GM18951 (cell line): ENCODE measurements around the gene FGR.

ENCODE experiments used
- POLR2A ChIP-seq: IDR thresholded peaks from 4 replicates; pipeline ENCODE4 v1.6.1; 2011; ENCODE audit warnings: mild to moderate bottlenecking; ENCODE audit not compliant: insufficient read length, insufficient read depth; ENCODE audit errors: extremely low read depth
- in situ Hi-C: fragments of 300-500 bp; cut with MboI; formaldehyde crosslinking; loops from one replicate; pipeline ENCODE4 v1.12.0; 2022; ENCODE audit warnings: low sequenced_read_pairs, mixed read lengths, inconsistent platforms; ENCODE audit not compliant: unreplicated experiment

FGR gene

GRCh38 chr1:27614043-27614624, 20.9 kb downstream of the FGR start:
- TF ChIP-seq POLR2A, result no peak
- in situ Hi-C loops, result no loop called here

- TF ChIP-seq POLR2A, result no peak
- in situ Hi-C loops, result no loop called here
Observed at GRCh38 chr1:27612718-27613117, 22.3 kb downstream of the FGR start.

GRCh38 chr1:27611450-27611849, 23.5 kb downstream of the FGR start:
- in situ Hi-C loops, result no loop called here
- TF ChIP-seq POLR2A, result no peak

- in situ Hi-C loops, result loop anchor here (5.0 kb wide), 2 partner anchors 58 to 212 kb away; no protein-coding TSS in a partner anchor
- TF ChIP-seq POLR2A, result no peak
Observed at GRCh38 chr1:27609618-27610240, 25.3 kb downstream of the FGR start.

- in situ Hi-C loops, result loop anchor here (5.0 kb wide), 2 partner anchors 58 to 212 kb away; no protein-coding TSS in a partner anchor
- TF ChIP-seq POLR2A, result no peak
Observed at GRCh38 chr1:27609210-27609555, 25.8 kb downstream of the FGR start.

- TF ChIP-seq POLR2A, result no peak
- in situ Hi-C loops, result loop anchor here (5.0 kb wide), 2 partner anchors 60 to 210 kb away; no protein-coding TSS in a partner anchor
Observed at GRCh38 chr1:27607239-27607804, 27.7 kb downstream of the FGR start.

- TF ChIP-seq POLR2A, result no peak
- in situ Hi-C loops, result loop anchor here (5.0 kb wide), 2 partner anchors 61 to 209 kb away; no protein-coding TSS in a partner anchor
Observed at GRCh38 chr1:27606708-27607238, 28.2 kb downstream of the FGR start.

- in situ Hi-C loops, result loop anchor here (5.0 kb wide), 2 partner anchors 61 to 209 kb away; no protein-coding TSS in a partner anchor
- no peak for TF ChIP-seq POLR2A
Observed at GRCh38 chr1:27605796-27606707, 28.9 kb downstream of the FGR start.

GRCh38 chr1:27605300-27605766, 29.7 kb downstream of the FGR start:
- in situ Hi-C loops, result loop anchor here (5.0 kb wide), 2 partner anchors 62 to 208 kb away; no protein-coding TSS in a partner anchor
- no peak for TF ChIP-seq POLR2A

GRCh38 chr1:27604579-27605299, 30.2 kb downstream of the FGR start:
- in situ Hi-C loops, result loop anchor here (5.0 kb wide), 2 partner anchors 63 to 207 kb away; no protein-coding TSS in a partner anchor
- TF ChIP-seq POLR2A, result no peak

GRCh38 chr1:27603681-27604578, 31.1 kb downstream of the FGR start, which contains the start of gene AHDC1:
Gene AHDC1, minus strand, starts transcription at chr1:27604144. Its CDS starts 52,029 bp downstream, at chr1:27552115.
- in situ Hi-C loops, result no loop called here
- TF ChIP-seq POLR2A, result peak; percentile 76

- TF ChIP-seq POLR2A, result no peak
- in situ Hi-C loops, result no loop called here
Observed at GRCh38 chr1:27603309-27603680, 31.7 kb downstream of the FGR start.
